ENCODE data around the gene DGKI.

- TF ChIP-seq CTCF (conservative IDR thresholded peaks at IDR 0.05; ENCODE audit: low read depth, low read length) (no peak), EZH2 (IDR thresholded peaks at IDR 0.05; ENCODE audit: borderline replicate concordance, low read depth, low read length, poor library complexity, severe bottlenecking) (no peak)
Observed at GRCh38 chr7:137655804-137656203, 191.0 kb downstream of the DGKI start.
